PC-3 (cell line): ENCODE data around the gene SCIN.
"Not testable (repeated sequence)": the region's sequence is repeated elsewhere in the genome, so short reads cannot be mapped to it uniquely, and the experiment has no call there.

ENCODE experiments used
- EZH2 ChIP-seq: fragments of 300-600 bp; sonication (generic); IDR thresholded peaks from one replicate; pipeline ENCODE4 v1.6.1; 2017; ENCODE audit warnings: antibody characterized with exemption, mild to moderate bottlenecking, low read length; ENCODE audit not compliant: unreplicated experiment
- EZH2phosphoT487 ChIP-seq: fragments of 300-600 bp; sonication (generic); IDR thresholded peaks from 2 replicates; pipeline ENCODE4 v1.6.1; 2018; ENCODE audit warnings: mild to moderate bottlenecking, antibody characterized with exemption, low read length, borderline replicate concordance
- TF ChIP-seq, protein P1 (sequence below): fragments of 300-600 bp; sonication (generic); conservative IDR thresholded peaks from 2 replicates; pipeline ENCODE4 v1.5.1; 2017; ENCODE audit warnings: antibody characterized with exemption, low read depth, mild to moderate bottlenecking, low read length

GRCh38 chr7:12691388-12691787 lies 120.9 kb downstream of the SCIN start:
- not testable (repeated sequence) for TF ChIP-seq EZH2, EZH2phosphoT487
- TF ChIP-seq, protein P1, sequence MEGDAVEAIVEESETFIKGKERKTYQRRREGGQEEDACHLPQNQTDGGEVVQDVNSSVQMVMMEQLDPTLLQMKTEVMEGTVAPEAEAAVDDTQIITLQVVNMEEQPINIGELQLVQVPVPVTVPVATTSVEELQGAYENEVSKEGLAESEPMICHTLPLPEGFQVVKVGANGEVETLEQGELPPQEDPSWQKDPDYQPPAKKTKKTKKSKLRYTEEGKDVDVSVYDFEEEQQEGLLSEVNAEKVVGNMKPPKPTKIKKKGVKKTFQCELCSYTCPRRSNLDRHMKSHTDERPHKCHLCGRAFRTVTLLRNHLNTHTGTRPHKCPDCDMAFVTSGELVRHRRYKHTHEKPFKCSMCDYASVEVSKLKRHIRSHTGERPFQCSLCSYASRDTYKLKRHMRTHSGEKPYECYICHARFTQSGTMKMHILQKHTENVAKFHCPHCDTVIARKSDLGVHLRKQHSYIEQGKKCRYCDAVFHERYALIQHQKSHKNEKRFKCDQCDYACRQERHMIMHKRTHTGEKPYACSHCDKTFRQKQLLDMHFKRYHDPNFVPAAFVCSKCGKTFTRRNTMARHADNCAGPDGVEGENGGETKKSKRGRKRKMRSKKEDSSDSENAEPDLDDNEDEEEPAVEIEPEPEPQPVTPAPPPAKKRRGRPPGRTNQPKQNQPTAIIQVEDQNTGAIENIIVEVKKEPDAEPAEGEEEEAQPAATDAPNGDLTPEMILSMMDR = not testable (repeated sequence)
